IgD-negative memory B cell (primary cell): ENCODE data around the gene CLPTM1L. TPM values are rescaled to one million over a fixed set of nuclear protein-coding genes. Genes with fewer than 3 reads are reported as not detected.
"Not testable (repeated sequence)": the region's sequence is repeated elsewhere in the genome, so short reads cannot be mapped to it uniquely, and the experiment has no call there.

Source experiments
- H3K27ac Mint-ChIP-seq, 3 donors: one replicate each; pipeline ENCODE4 v1.8.0; 2020 to 2022; ENCODE audit warnings: mild to moderate bottlenecking in 3 of 3, mixed read lengths in 3 of 3, moderate library complexity in 1 of 3
- H3K27me3 Mint-ChIP-seq: one replicate; pipeline ENCODE4 v1.8.0; 2021; ENCODE audit warnings: mixed read lengths
- H3K36me3 Mint-ChIP-seq: one replicate; pipeline ENCODE4 v1.8.0; 2020; ENCODE audit warnings: mild to moderate bottlenecking, mixed read lengths
- H3K4me1 Mint-ChIP-seq, 3 donors: one replicate each; pipeline ENCODE4 v1.8.0; 2020 to 2022; ENCODE audit warnings: mixed read lengths in 3 of 3, mild to moderate bottlenecking in 1 of 3
- H3K4me3 Mint-ChIP-seq, 4 donors: one replicate each; pipeline ENCODE4 v1.8.0; 2020 to 2022; ENCODE audit warnings: mild to moderate bottlenecking in 4 of 4, mixed read lengths in 4 of 4, moderate library complexity in 3 of 4
- H3K9me3 Mint-ChIP-seq, 3 donors: one replicate each; pipeline ENCODE4 v1.8.0; 2020 to 2021; ENCODE audit warnings: mixed read lengths in 3 of 3, mild to moderate bottlenecking in 1 of 3
- polyA plus RNA-seq: library from polyadenylated mRNA; unstranded; fragments of 300-500 nt; fragmentation: Illumina TruSeq; gene quantifications from one replicate; pipeline ENCODE4 v1.2.3, GENCODE V29; 2021

CLPTM1L gene
- polyA plus RNA-seq, 1 donor from 2014 or later = 25.7 TPM

- Mint-ChIP-seq H3K27ac (no peak overlapping the region), H3K4me1 (peaks cover 0 to 8% (median 2%) of the 10 kb centered on the region in 3 donors), H3K9me3 (no peaks in the 10 kb centered on the region), H3K36me3 (no peaks in the 10 kb centered on the region), H3K4me3 (no peak overlapping the region), H3K27me3 (no peaks in the 10 kb centered on the region)
Observed at GRCh38 chr5:1334831-1335539, 9.9 kb downstream of the CLPTM1L start.

GRCh38 chr5:1333986-1334385, 10.9 kb downstream of the CLPTM1L start:
- H3K27ac Mint-ChIP-seq = no peak overlapping the region
- no peaks in the 10 kb centered on the region for H3K9me3 Mint-ChIP-seq
- no peak overlapping the region for H3K4me3 Mint-ChIP-seq
- H3K4me1 Mint-ChIP-seq = peaks cover 0 to 8% (median 2%) of the 10 kb centered on the region in 3 donors
- no peaks in the 10 kb centered on the region for H3K27me3 Mint-ChIP-seq
- no peaks in the 10 kb centered on the region for H3K36me3 Mint-ChIP-seq

GRCh38 chr5:1333286-1333685, 11.6 kb downstream of the CLPTM1L start:
- not testable (repeated sequence) for H3K27ac Mint-ChIP-seq, H3K9me3 Mint-ChIP-seq, H3K4me1 Mint-ChIP-seq, H3K27me3 Mint-ChIP-seq, H3K36me3 Mint-ChIP-seq, H3K4me3 Mint-ChIP-seq

GRCh38 chr5:1332461-1333001, 12.4 kb downstream of the CLPTM1L start:
- no peak overlapping the region for H3K4me3 Mint-ChIP-seq
- no peak overlapping the region for H3K27ac Mint-ChIP-seq
- H3K4me1 Mint-ChIP-seq = peaks cover 0 to 8% (median 2%) of the 10 kb centered on the region in 3 donors
- no peaks in the 10 kb centered on the region for H3K36me3 Mint-ChIP-seq
- H3K9me3 Mint-ChIP-seq = no peaks in the 10 kb centered on the region
- H3K27me3 Mint-ChIP-seq = no peaks in the 10 kb centered on the region

GRCh38 chr5:1331861-1332405, 13.0 kb downstream of the CLPTM1L start:
- Mint-ChIP-seq H3K4me1 (peaks cover 0 to 8% (median 2%) of the 10 kb centered on the region in 3 donors), H3K4me3 (no peak overlapping the region), H3K27ac (no peak overlapping the region), H3K36me3 (no peaks in the 10 kb centered on the region), H3K9me3 (no peaks in the 10 kb centered on the region), H3K27me3 (no peaks in the 10 kb centered on the region)

- Mint-ChIP-seq H3K9me3 (no peaks in the 10 kb centered on the region), H3K4me1 (peaks cover 0 to 5% (median 2%) of the 10 kb centered on the region in 3 donors), H3K27me3 (no peaks in the 10 kb centered on the region), H3K36me3 (no peaks in the 10 kb centered on the region), H3K27ac (peak overlapping the region in 1 of 3 donors; percentile 67), H3K4me3 (no peak overlapping the region)
Observed at GRCh38 chr5:1330847-1331831, 13.8 kb downstream of the CLPTM1L start.

GRCh38 chr5:1330146-1330846, 14.6 kb downstream of the CLPTM1L start:
- Mint-ChIP-seq H3K4me3 (no peak overlapping the region), H3K27me3 (no peaks in the 10 kb centered on the region), H3K36me3 (no peaks in the 10 kb centered on the region), H3K4me1 (peaks cover 0 to 2% (median 1%) of the 10 kb centered on the region in 3 donors), H3K27ac (no peak overlapping the region), H3K9me3 (no peaks in the 10 kb centered on the region)

- H3K9me3 Mint-ChIP-seq = no peaks in the 10 kb centered on the region
- H3K36me3 Mint-ChIP-seq = no peaks in the 10 kb centered on the region
- peaks cover 0 to 2% (median 1%) of the 10 kb centered on the region in 3 donors for H3K4me1 Mint-ChIP-seq
- no peaks in the 10 kb centered on the region for H3K27me3 Mint-ChIP-seq
- no peak overlapping the region for H3K4me3 Mint-ChIP-seq
- H3K27ac Mint-ChIP-seq = no peak overlapping the region
Observed at GRCh38 chr5:1329111-1329579, 15.8 kb downstream of the CLPTM1L start.

- not testable (repeated sequence) for H3K36me3 Mint-ChIP-seq, H3K4me3 Mint-ChIP-seq, H3K4me1 Mint-ChIP-seq, H3K27ac Mint-ChIP-seq, H3K27me3 Mint-ChIP-seq, H3K9me3 Mint-ChIP-seq
Observed at GRCh38 chr5:1328237-1329110, 16.4 kb downstream of the CLPTM1L start.

GRCh38 chr5:1326901-1327756, 17.8 kb downstream of the CLPTM1L start:
- H3K4me1 Mint-ChIP-seq, H3K27ac Mint-ChIP-seq, H3K27me3 Mint-ChIP-seq, H3K4me3 Mint-ChIP-seq, H3K36me3 Mint-ChIP-seq, H3K9me3 Mint-ChIP-seq: not testable (repeated sequence)

GRCh38 chr5:1326532-1326875, 18.4 kb downstream of the CLPTM1L start:
- H3K36me3 Mint-ChIP-seq, H3K27me3 Mint-ChIP-seq, H3K9me3 Mint-ChIP-seq, H3K4me1 Mint-ChIP-seq, H3K4me3 Mint-ChIP-seq: not testable (repeated sequence)
- peak overlapping the region in 1 of 3 donors; percentile 75 for H3K27ac Mint-ChIP-seq

- no peak overlapping the region for H3K4me3 Mint-ChIP-seq
- H3K36me3 Mint-ChIP-seq = no peaks in the 10 kb centered on the region
- H3K4me1 Mint-ChIP-seq = peaks cover 0 to 1% (median 1%) of the 10 kb centered on the region in 3 donors
- peak overlapping the region in 1 of 3 donors; percentile 75 for H3K27ac Mint-ChIP-seq
- no peaks in the 10 kb centered on the region for H3K9me3 Mint-ChIP-seq
- no peaks in the 10 kb centered on the region for H3K27me3 Mint-ChIP-seq
Observed at GRCh38 chr5:1325870-1326531, 18.9 kb downstream of the CLPTM1L start.
